Measurements from ENCODE around the gene NGRN. TPM values are rescaled to one million over a fixed set of nuclear protein-coding genes. Genes with fewer than 3 reads are reported as not detected.
A peak's percentile ranks its signal among the peaks of the same experiment; 100 is the strongest.

NGRN gene
- 39.6 and 44.2 TPM in 2 replicates for total RNA-seq (2012; rRNA removed)
- 40.3 and 46.2 TPM in 2 replicates for polyA plus RNA-seq (2012; rRNA removed)
- 23.0 and 24.4 TPM in 2 replicates for polyA plus RNA-seq (2012; cell fraction: cytosol; rRNA removed)
- polyA plus RNA-seq (2012; cell fraction: nucleus; rRNA removed; ENCODE audit: low replicate concordance): 10.3 and 24.2 TPM in 2 replicates
- Bru-seq, nascent RNA: percentile 68 among the genes with signal in this experiment
- percentile 93 among the genes with signal in this experiment for BruChase-seq, experiment 1, labeled RNA remaining after a 6-hour chase
- percentile 83 among the genes with signal in this experiment for BruChase-seq, experiment 2, labeled RNA remaining after a 2-hour chase
- long read RNA-seq, full-length matches to known transcripts: 283 of 283 reads
- long read RNA-seq, partial matches to known transcripts: 0 of 283 reads
- long read RNA-seq, other reads (novel, unspliced or antisense): 0 of 283 reads

GRCh38 chr15:90265271-90266060 lies at the start of gene NGRN:
Gene NGRN, plus strand, starts transcription at chr15:90265672. Its CDS starts 41 bp downstream, at chr15:90265713.
- Histone ChIP-seq H3K4me1 (ENCODE audit: control insufficient read depth, insufficient read depth, low read length) (peaks cover 7% of the 10 kb centered on the region), H3K9me3 (ENCODE audit: control insufficient read depth, insufficient read depth, low read length) (no peaks in the 10 kb centered on the region), H2BK15ac (ENCODE audit: low read depth, low read length) (0 out of 3 replicates have a peak within 1 kb of the TSS, but pooled peaks have one; percentile 26), H3K4ac (ENCODE audit: low read depth, low read length) (peak within 1 kb of the TSS; percentile 96), H3K36me3 (ENCODE audit: control insufficient read depth, insufficient read depth, low read length) (peaks cover 4% of the 10 kb centered on the region), H3K9ac (ENCODE audit: low read depth, low read length) (peak within 1 kb of the TSS; percentile 98), H4K91ac (ENCODE audit: insufficient read depth, low read depth, low read length) (peak within 1 kb of the TSS; percentile 97), H3K79me1 (ENCODE audit: low read depth in 1 of 2, low read length in 2 of 2) (peaks cover 18 to 59% of the 10 kb centered on the region in 2 experiments), H4K20me1 (ENCODE audit: insufficient read depth, low read length) (peaks cover 36% of the 10 kb centered on the region), H2BK120ac (ENCODE audit: low read depth, low read length) (peak within 1 kb of the TSS; percentile 75; the same call in 1 of the 2 replicates), H3K27ac (ENCODE audit: insufficient read depth, low read length) (peak within 1 kb of the TSS; percentile 96), H3K56ac (ENCODE audit: extremely low read depth, insufficient read depth, low read length) (peak within 1 kb of the TSS; percentile 99), H2BK20ac (ENCODE audit: low read depth, low read length) (0 out of 2 replicates have a peak within 1 kb of the TSS, but pooled peaks have one; percentile 20), H3K27me3 (ENCODE audit: control insufficient read depth, insufficient read depth, low read length) (no peaks in the 10 kb centered on the region), H4K8ac (ENCODE audit: low read depth in 2 of 2, low read length in 2 of 2) (peak within 1 kb of the TSS; percentile 96 to 100), H2AK9ac (replicated peaks; ENCODE audit: low read depth, low read length, poor library complexity) (peak within 1 kb of the TSS; percentile 96), H2BK5ac (ENCODE audit: low read depth, low read length, poor library complexity, severe bottlenecking) (peak within 1 kb of the TSS; percentile 91), H4K5ac (ENCODE audit: low read depth, low read length) (peak within 1 kb of the TSS; percentile 98), H2AFZ (replicated peaks; ENCODE audit: low read length, poor library complexity) (peak within 1 kb of the TSS; percentile 97), H2AK5ac (ENCODE audit: low read depth, low read length) (peak within 1 kb of the TSS; percentile 76), H3K18ac (ENCODE audit: low read depth, low read length) (peak within 1 kb of the TSS; percentile 93), H3K4me2 (ENCODE audit: low read depth, low read length) (peak within 1 kb of the TSS; percentile 93), H3K23ac (ENCODE audit: low read depth, low read length) (peak within 1 kb of the TSS; percentile 95), H3K4me3 (ENCODE audit: insufficient read depth, low read depth, low read length) (peak within 1 kb of the TSS; percentile 90), H3K14ac (replicated peaks; ENCODE audit: low read depth, low read length) (peak within 1 kb of the TSS; percentile 96), H3K9me1 (ENCODE audit: insufficient read depth, low read length) (peaks cover 11% of the 10 kb centered on the region)
- intact Hi-C loops (cut with micrococcal nuclease) (no loop called here), dilution Hi-C loops (cut with HindIII; ENCODE audit: low sequenced_read_pairs, unreplicated experiment) (no loop called here), in situ Hi-C loops (cut with MboI; ENCODE audit: low sequenced_read_pairs) (no loop called here)
- BruUV-seq (replicated peaks): no TSS peak
- peak; percentile 92 for ATAC-seq (ENCODE audit: low read depth)
- TF ChIP-seq POLR2A (IDR thresholded peaks at IDR 0.05; ENCODE audit: low read depth, low read length) (peak; percentile 82), MAZ (IDR thresholded peaks at IDR 0.05; ENCODE audit: borderline replicate concordance, low read depth, low read length) (peak; percentile 72), MXI1 (IDR thresholded peaks at IDR 0.05; ENCODE audit: borderline replicate concordance, low read depth, low read length) (peak; percentile 85; the same call in 1 of the 2 replicates), RAD21 (IDR thresholded peaks at IDR 0.05; ENCODE audit: low read length) (no peak), SMC3 (IDR thresholded peaks at IDR 0.05; ENCODE audit: low read depth, low read length) (no peak), ELK1 (IDR thresholded peaks at IDR 0.05; ENCODE audit: borderline replicate concordance, low read depth, low read length) (no peak), NFE2L2 (IDR thresholded peaks at IDR 0.05; ENCODE audit: low read depth, low read length) (no peak), USF2 (IDR thresholded peaks at IDR 0.05; ENCODE audit: low read depth, low read length) (peak; percentile 32; the same call in 1 of the 2 replicates), MAFK (IDR thresholded peaks at IDR 0.05; ENCODE audit: low read depth, low read length) (no peak), RCOR1 (IDR thresholded peaks at IDR 0.05; ENCODE audit: insufficient replicate concordance, low read length) (no peak)
- ChIA-PET CTCF (no interaction called here), POLR2A (ENCODE audit: unreplicated experiment) (interaction anchor here (0.6 kb wide), 2 partner anchors 50 to 138 kb away, joined by 7 to 13 read pairs; no protein-coding TSS in a partner anchor)
- WGBS, 2 experiments (ENCODE audit: extremely low coverage in 2 of 2, insufficient read length in 1 of 2): 1% methylated on average over 23 of the region's 59 CpGs; no CpG with 5 or more reads in 1 of the 2 experiments
- peak; percentile 88 for DNase-seq
